T-helper 1 cell treated with Interleukin-12 subunit alpha and Interleukin-12 subunit beta and Interleukin-4 antibody, amounts not matched to agents 30 ng/mL and 1 ng/mL, for 36 hours (primary cell): ENCODE results near the gene SLC35D3. TPM values are rescaled to one million over a fixed set of nuclear protein-coding genes. Genes with fewer than 3 reads are reported as not detected.
"Not testable (repeated sequence)": the region's sequence is repeated elsewhere in the genome, so short reads cannot be mapped to it uniquely, and the experiment has no call there.

Source experiments
- intact Hi-C: fragments of 100-400 bp; cut with micrococcal nuclease; formaldehyde crosslinking; loops from one replicate; pipeline ENCODE4 v1.15.1; 2024
- total RNA-seq: library from RNA; stranded (reverse); gene quantifications from 2 replicates; pipeline ENCODE4 v1.2.3, GENCODE V29; 2022

The SLC35D3 gene
- total RNA-seq, 1 donor from 2014 or later = not detected

GRCh38 chr6:136922685-136923006 is 545 bp downstream of the SLC35D3 start:
- intact Hi-C loops = loop anchor here (5.0 kb wide), 2 partner anchors 280 to 575 kb away; no protein-coding TSS in a partner anchor

GRCh38 chr6:136923116-136923953 is 1.2 kb downstream of the SLC35D3 start:
- intact Hi-C loops = loop anchor here (5.0 kb wide), 2 partner anchors 281 to 574 kb away; no protein-coding TSS in a partner anchor

- intact Hi-C loops = loop anchor here (5.0 kb wide), 2 partner anchors 282 to 573 kb away; no protein-coding TSS in a partner anchor
Measured at GRCh38 chr6:136923954-136924673, 2.0 kb downstream of the SLC35D3 start.

- intact Hi-C loops = no loop called here
Measured at GRCh38 chr6:136926383-136926782, 4.3 kb downstream of the SLC35D3 start.

- intact Hi-C loops = no loop called here
Measured at GRCh38 chr6:136927292-136927691, 5.2 kb downstream of the SLC35D3 start.

GRCh38 chr6:136930528-136930927 is 8.4 kb downstream of the SLC35D3 start:
- intact Hi-C loops = no loop called here

- intact Hi-C loops = no loop called here
Measured at GRCh38 chr6:136932599-136932998, 10.5 kb downstream of the SLC35D3 start.

GRCh38 chr6:136945072-136945471 is 23.0 kb downstream of the SLC35D3 start:
- intact Hi-C loops = no loop called here

- intact Hi-C loops = no loop called here
Measured at GRCh38 chr6:136945711-136946121, 23.6 kb downstream of the SLC35D3 start.

GRCh38 chr6:136947037-136947436 is 24.9 kb downstream of the SLC35D3 start:
- intact Hi-C loops = no loop called here

- intact Hi-C loops = not testable (repeated sequence)
Measured at GRCh38 chr6:136949957-136950356, 27.9 kb downstream of the SLC35D3 start.

GRCh38 chr6:136950436-136951126 is 28.5 kb downstream of the SLC35D3 start:
- intact Hi-C loops = no loop called here

GRCh38 chr6:136952714-136953260 is 30.7 kb downstream of the SLC35D3 start:
- intact Hi-C loops = no loop called here

GRCh38 chr6:136955123-136955522 is 33.0 kb downstream of the SLC35D3 start:
- intact Hi-C loops = no loop called here

GRCh38 chr6:136956590-136957544 is 34.8 kb downstream of the SLC35D3 start:
- intact Hi-C loops = no loop called here

- intact Hi-C loops = no loop called here
Measured at GRCh38 chr6:136958168-136958567, 36.1 kb downstream of the SLC35D3 start.

- intact Hi-C loops = no loop called here
Measured at GRCh38 chr6:136959471-136959891, 37.4 kb downstream of the SLC35D3 start.

- intact Hi-C loops = not testable (repeated sequence)
Measured at GRCh38 chr6:136959935-136960334, 37.8 kb downstream of the SLC35D3 start.

- intact Hi-C loops = no loop called here
Measured at GRCh38 chr6:136960781-136961180, 38.7 kb downstream of the SLC35D3 start.

GRCh38 chr6:136961848-136962247 is 39.7 kb downstream of the SLC35D3 start:
- intact Hi-C loops = no loop called here
